Upper lobe of left lung (tissue), 4 donors: ENCODE data around the gene GYPE.
"Not testable (repeated sequence)": the region's sequence is repeated elsewhere in the genome, so short reads cannot be mapped to it uniquely, and the experiment has no call there.

Experiments used
- CTCF ChIP-seq, 6 experiments: fragments of 450-650 bp in 4 of 6; fragments of 200-600 bp in 2 of 6; sonication (generic) in 2 of 6; IDR thresholded peaks; one replicate each; pipeline ENCODE4 v1.5.1; 2016 to 2019; ENCODE audit warnings: antibody characterized with exemption in 6 of 6
- EP300 ChIP-seq, 4 donors: sonication (generic); formaldehyde crosslinking; IDR thresholded peaks; one replicate each; pipeline ENCODE4 v1.5.1; 2017; ENCODE audit warnings: antibody characterized with exemption in 4 of 4, control low read depth in 2 of 4
- POLR2A ChIP-seq, 4 donors: fragments of 450-650 bp; IDR thresholded peaks; one replicate each; pipeline ENCODE4 v1.5.1; 2016 to 2017; ENCODE audit warnings: antibody characterized with exemption in 4 of 4, mild to moderate bottlenecking in 2 of 4
- POLR2AphosphoS5 ChIP-seq, 2 donors: sonication (generic); formaldehyde crosslinking; IDR thresholded peaks; one replicate each; pipeline ENCODE4 v1.5.1; 2017; ENCODE audit warnings: antibody characterized with exemption in 2 of 2

GRCh38 chr4:143879561-143879960 is 25.8 kb downstream of the GYPE start:
- TF ChIP-seq CTCF, POLR2AphosphoS5, POLR2A, EP300 (IDR thresholded peaks at IDR 0.05): not testable (repeated sequence)
